Neural cell (in vitro differentiated cells): ENCODE results near the gene PHC1.

ENCODE experiments used
- CTCF ChIP-seq: fragments of 450-650 bp; IDR thresholded peaks from 2 replicates; pipeline ENCODE4 v1.5.1; 2014; ENCODE audit warnings: antibody characterized with exemption, mild to moderate bottlenecking, moderate library complexity; ENCODE audit not compliant: poor library complexity, severe bottlenecking
- EZH2 ChIP-seq: fragments of 200-600, 300-800 bp; shearing (Covaris generic), sonication (generic); IDR thresholded peaks from 2 replicates; pipeline ENCODE4 v1.6.1; 2014; ENCODE audit warnings: antibody characterized with exemption, low read length, borderline replicate concordance, mild to moderate bottlenecking; ENCODE audit not compliant: insufficient read depth, poor library complexity, severe bottlenecking
- POLR2AphosphoS5 ChIP-seq: IDR thresholded peaks from 2 replicates; pipeline ENCODE4 v1.6.1; 2012
- RAD21 ChIP-seq: fragments of 450-650 bp; conservative IDR thresholded peaks from 2 replicates; pipeline ENCODE4 v1.6.1; 2014; ENCODE audit warnings: antibody characterized with exemption, mild to moderate bottlenecking, moderate library complexity
- SMC3 ChIP-seq: fragments of 450-650 bp; conservative IDR thresholded peaks from 2 replicates; pipeline ENCODE4 v1.6.1; 2014; ENCODE audit warnings: antibody characterized with exemption, mild to moderate bottlenecking, moderate library complexity; ENCODE audit not compliant: poor library complexity

GRCh38 chr12:8946733-8947132 is 32.4 kb downstream of the PHC1 start:
- TF ChIP-seq CTCF (no peak), POLR2AphosphoS5 (no peak), RAD21 (no peak), SMC3 (no peak), EZH2 (no peak)
